SK-N-SH (cell line): ENCODE data around the gene CCT4. TPM values are rescaled to one million over a fixed set of nuclear protein-coding genes. Genes with fewer than 3 reads are reported as not detected.

ENCODE experiments used
- CTCF ChIA-PET: fragments of 300-600, 350-600 bp; formaldehyde crosslinking; extraction: SDS; loops from one replicate; lab custom pipeline; 2021; lab: Yijun Ruan, JAX
- POLR2A ChIA-PET: fragments of 350-600 bp; sonication (Branson Sonifier 250); formaldehyde crosslinking; extraction: SDS; loops from one replicate; lab custom pipeline; 2020; ENCODE audit warnings: antibody characterized with exemption, inconsistent platforms; lab: Yijun Ruan, JAX
- DNase-seq: peaks from one replicate; pipeline ENCODE4 v3.0.0; 2012
- H2AFZ ChIP-seq: fragments of 200-600 bp; sonication (generic); 2 replicates; pipeline ENCODE4 v1.8.1; 2016; ENCODE audit warnings: antibody characterized with exemption, mild to moderate bottlenecking, low read depth
- H3F3A ChIP-seq: fragments of 200-600 bp; sonication (generic); replicated peaks from 2 replicates; pipeline ENCODE3; 2016; ENCODE audit warnings: antibody characterized with exemption, mild to moderate bottlenecking; ENCODE audit not compliant: insufficient read depth
- H3K27ac ChIP-seq, 2 experiments: fragments of 200-500 bp in 1 of 2; fragments of 200-600 bp in 1 of 2; sonication (Bioruptor generic) in 1 of 2; sonication (generic), shearing (Covaris generic) in 1 of 2; 2 replicates each; pipeline versions ENCODE4 v1.5.1 to v1.6.1; 2014 to 2016; ENCODE audit warnings: low read depth in 2 of 2, inconsistent platforms in 1 of 2, low read length in 1 of 2, mild to moderate bottlenecking in 1 of 2, mixed read lengths in 1 of 2
- H3K27me3 ChIP-seq: fragments of 200-600 bp; sonication (generic), shearing (Covaris generic); 2 replicates; pipeline ENCODE4 v1.6.1; 2016; ENCODE audit warnings: mixed run types; ENCODE audit not compliant: insufficient read depth
- H3K36me3 ChIP-seq, 2 experiments: fragments of 200-500 bp in 1 of 2; fragments of 200-600 bp in 1 of 2; sonication (Bioruptor generic) in 1 of 2; sonication (generic) in 1 of 2; replicated peaks in 1 of 2; 2 replicates each; pipeline versions ENCODE3 to v1.5.1; 2014 to 2016; ENCODE audit warnings: low read length in 1 of 2, mild to moderate bottlenecking in 1 of 2; ENCODE audit not compliant: insufficient read depth in 2 of 2, control insufficient read depth in 1 of 2
- H3K4me1 ChIP-seq, 2 experiments: fragments of 200-500 bp in 1 of 2; fragments of 200-600 bp in 1 of 2; sonication (Bioruptor generic) in 1 of 2; sonication (generic), shearing (Covaris generic) in 1 of 2; 2 replicates each; pipeline versions ENCODE4 v1.5.1 to v1.6.1; 2014 to 2016; ENCODE audit warnings: low read depth in 1 of 2, low read length in 1 of 2, mixed run types in 1 of 2; ENCODE audit not compliant: insufficient read depth in 2 of 2, control insufficient read depth in 1 of 2
- H3K4me2 ChIP-seq: fragments of 200-600 bp; sonication (generic), shearing (Covaris generic); 2 replicates; pipeline ENCODE4 v1.6.1; 2017; ENCODE audit warnings: mixed run types
- H3K4me3 ChIP-seq, 2 experiments: fragments of 200-500 bp in 1 of 2; fragments of 200-600 bp in 1 of 2; sonication (Bioruptor generic) in 1 of 2; sonication (generic), shearing (Covaris generic) in 1 of 2; 2 replicates each; pipeline versions ENCODE4 v1.5.1 to v1.8.1; 2014 to 2016; ENCODE audit warnings: low read depth in 2 of 2, inconsistent platforms in 1 of 2, low read length in 1 of 2, mild to moderate bottlenecking in 1 of 2, mixed read lengths in 1 of 2, moderate library complexity in 1 of 2
- H3K79me2 ChIP-seq: fragments of 200-600 bp; sonication (generic); 2 replicates; pipeline ENCODE4 v1.8.1; 2017; ENCODE audit warnings: mild to moderate bottlenecking; ENCODE audit not compliant: insufficient read depth
- H3K9ac ChIP-seq: fragments of 200-600 bp; sonication (generic); 2 replicates; pipeline ENCODE4 v1.6.1; 2017; ENCODE audit warnings: mixed run types
- H3K9me2 ChIP-seq: fragments of 200-600 bp; sonication (generic); 2 replicates; pipeline ENCODE4 v1.6.1; 2017; ENCODE audit warnings: mixed run types
- H3K9me3 ChIP-seq: fragments of 200-600 bp; sonication (generic); 2 replicates; pipeline ENCODE4 v1.6.1; 2017; ENCODE audit warnings: mixed run types, mild to moderate bottlenecking, moderate library complexity
- H4K20me1 ChIP-seq: fragments of 200-600 bp; sonication (generic); 2 replicates; pipeline ENCODE4 v1.6.1; 2017; ENCODE audit warnings: mild to moderate bottlenecking, mixed run types; ENCODE audit not compliant: insufficient read depth
- CHD2 ChIP-seq: fragments of 150-350 bp; IDR thresholded peaks from 2 replicates; pipeline ENCODE4 v1.6.1; 2018; ENCODE audit warnings: low read length; ENCODE audit not compliant: partially characterized antibody
- CTCF ChIP-seq: fragments of 200-600 bp; sonication (generic); IDR thresholded peaks from 2 replicates; pipeline ENCODE4 v1.6.1; 2017; ENCODE audit warnings: antibody characterized with exemption, mild to moderate bottlenecking, moderate library complexity
- EP300 ChIP-seq, 2 experiments: IDR thresholded peaks; 2 replicates each; pipeline versions ENCODE4 v1.4.0 to v1.6.1; 2012; ENCODE audit warnings: borderline replicate concordance in 1 of 2, low read depth in 1 of 2, low read length in 1 of 2
- EZH2phosphoT487 ChIP-seq: fragments of 200-600 bp; sonication (generic); IDR thresholded peaks from 2 replicates; pipeline ENCODE4 v1.6.1; 2017; ENCODE audit warnings: low read depth, mixed run types, mild to moderate bottlenecking, antibody characterized with exemption, moderate library complexity, borderline replicate concordance
- FOSL2 ChIP-seq: IDR thresholded peaks from 2 replicates; pipeline ENCODE4 v1.4.0; 2012; ENCODE audit warnings: low read depth, mild to moderate bottlenecking, moderate library complexity, borderline replicate concordance
- FOXM1 ChIP-seq: IDR thresholded peaks from 2 replicates; pipeline ENCODE4 v1.4.0; 2012; ENCODE audit warnings: low read depth, mild to moderate bottlenecking
- GABPA ChIP-seq: IDR thresholded peaks from 2 replicates; pipeline ENCODE4 v1.4.0; 2012; ENCODE audit warnings: low read depth, mild to moderate bottlenecking
- IRF3 ChIP-seq: fragments of 150-350 bp; IDR thresholded peaks from 2 replicates; pipeline ENCODE4 v1.6.1; 2016; ENCODE audit warnings: mild to moderate bottlenecking, low read depth, low read length
- JUND ChIP-seq: IDR thresholded peaks from 2 replicates; pipeline ENCODE4 v1.4.0; 2012
- MXI1 ChIP-seq: IDR thresholded peaks from 2 replicates; pipeline ENCODE4 v1.6.1; 2012; ENCODE audit warnings: mild to moderate bottlenecking, low read depth, low read length, improper control_type of control experiment
- NFIC ChIP-seq: IDR thresholded peaks from 2 replicates; pipeline ENCODE4 v1.4.0; 2012; ENCODE audit warnings: borderline replicate concordance
- PBX3 ChIP-seq: IDR thresholded peaks from 2 replicates; pipeline ENCODE4; 2012
- RAD21 ChIP-seq: IDR thresholded peaks from 2 replicates; pipeline ENCODE4 v1.6.1; 2012; ENCODE audit warnings: mild to moderate bottlenecking, low read length
- RCOR1 ChIP-seq: fragments of 150-350 bp; IDR thresholded peaks from 2 replicates; pipeline ENCODE4 v1.6.1; 2017; ENCODE audit warnings: antibody characterized with exemption, low read length
- RFX5 ChIP-seq: IDR thresholded peaks from 2 replicates; pipeline ENCODE4 v1.6.1; 2012; ENCODE audit warnings: mild to moderate bottlenecking, improper control_type of control experiment, low read length
- SIN3A ChIP-seq: IDR thresholded peaks from 2 replicates; pipeline ENCODE4 v1.6.1; 2012; ENCODE audit warnings: low read depth, mild to moderate bottlenecking, low read length, moderate library complexity, borderline replicate concordance
- TEAD4 ChIP-seq: IDR thresholded peaks from 2 replicates; pipeline ENCODE4 v1.4.0; 2012; ENCODE audit warnings: mild to moderate bottlenecking, borderline replicate concordance; ENCODE audit not compliant: insufficient read depth
- USF1 ChIP-seq: IDR thresholded peaks from 2 replicates; pipeline ENCODE4 v1.4.0; 2012; ENCODE audit warnings: low read depth, borderline replicate concordance
- USF2 ChIP-seq: fragments of 150-350 bp; IDR thresholded peaks from 2 replicates; pipeline ENCODE4 v1.6.1; 2017; ENCODE audit warnings: antibody characterized with exemption, low read length, low read depth, borderline replicate concordance
- YY1 ChIP-seq: IDR thresholded peaks from 2 replicates; pipeline ENCODE4 v1.4.0; 2012; ENCODE audit warnings: low read depth, mild to moderate bottlenecking
- WGBS: methylation state at CpG from one replicate; pipeline ENCODE4 v1.1.6; 2017; ENCODE audit warnings: low lambda C conversion rate; 5-methylcytosine and 5-hydroxymethylcytosine counted together
- polyA plus RNA-seq, 3 experiments: library from polyadenylated mRNA; depleted of rRNA; stranded (reverse); fragments of >200 nt; gene quantifications; 2 replicates each; pipeline ENCODE4 v1.2.3, GENCODE V29; 2012

Gene CCT4
- polyA plus RNA-seq, 1 of the 3 experiments (the other 2 are of a cell fraction) = 75.0 TPM

- H3K79me2 ChIP-seq = no peaks in the 10 kb centered on the region
- H3K9me3 ChIP-seq = no peaks in the 10 kb centered on the region
- H3K27me3 ChIP-seq = no peaks in the 10 kb centered on the region
- H3K4me1 ChIP-seq = no peaks in the 10 kb centered on the region
- no peaks in the 10 kb centered on the region for H3K9me2 ChIP-seq
- WGBS = 78% methylated on average over 1 of the region's 1 CpG
- H4K20me1 ChIP-seq = no peaks in the 10 kb centered on the region
- DNase-seq = no peak
- no peak overlapping the region for H3K27ac ChIP-seq
- H3K4me2 ChIP-seq = no peak overlapping the region
- H3K4me3 ChIP-seq = no peak overlapping the region
- no peak overlapping the region for H2AFZ ChIP-seq
- TF ChIP-seq CHD2 = no peak
- no peak for TF ChIP-seq FOSL2
- TF ChIP-seq YY1 = no peak
- no peak for TF ChIP-seq RAD21
- TF ChIP-seq GABPA = no peak
- no peak for TF ChIP-seq PBX3
- TF ChIP-seq IRF3 = no peak
- no peak for TF ChIP-seq EP300 (IDR thresholded peaks at IDR 0.05; ENCODE audit: borderline replicate concordance in 1 of 2, low read depth in 1 of 2, low read length in 1 of 2)
- no peak for TF ChIP-seq NFIC
- TF ChIP-seq RFX5 = no peak
- no peak for TF ChIP-seq JUND
- TF ChIP-seq RCOR1 = no peak
- TF ChIP-seq USF2 = no peak
- TF ChIP-seq FOXM1 = no peak
- no peak for TF ChIP-seq MXI1
- ChIA-PET POLR2A (no interaction called here), CTCF (interaction anchor here (1.3 kb wide), 1 partner anchor 12 kb away, joined by 3 read pairs; no protein-coding TSS in a partner anchor)
- H3K9ac ChIP-seq = no peak overlapping the region
- H3F3A ChIP-seq = no peaks in the 10 kb centered on the region
- no peaks in the 10 kb centered on the region for H3K36me3 ChIP-seq
Measured at GRCh38 chr2:61833971-61834370, 54.5 kb downstream of the CCT4 start.

GRCh38 chr2:61832183-61832841 is 56.1 kb downstream of the CCT4 start:
- TF ChIP-seq YY1 = no peak
- no peak for TF ChIP-seq EZH2phosphoT487
- TF ChIP-seq RAD21 = no peak
- no peak for TF ChIP-seq JUND
- no peak for TF ChIP-seq TEAD4
- TF ChIP-seq NFIC = no peak
- no peak for TF ChIP-seq USF1
- TF ChIP-seq CTCF = no peak
- no peak for TF ChIP-seq FOSL2
- TF ChIP-seq MXI1 = no peak
- TF ChIP-seq SIN3A = no peak

More at GRCh38 chr2:61832183-61832841, 56.1 kb downstream of the CCT4 start:
- Histone ChIP-seq H3K9me3 (no peaks in the 10 kb centered on the region), H2AFZ (no peak overlapping the region), H3K9ac (no peak overlapping the region), H4K20me1 (no peaks in the 10 kb centered on the region), H3F3A (no peaks in the 10 kb centered on the region), H3K79me2 (no peaks in the 10 kb centered on the region), H3K9me2 (no peaks in the 10 kb centered on the region), H3K4me2 (no peak overlapping the region), H3K4me3 (no peak overlapping the region), H3K27ac (no peak overlapping the region), H3K36me3 (no peaks in the 10 kb centered on the region), H3K27me3 (no peaks in the 10 kb centered on the region), H3K4me1 (no peaks in the 10 kb centered on the region)
- WGBS = 90% methylated on average over 11 of the region's 11 CpGs
- POLR2A ChIA-PET = no interaction called here
- CTCF ChIA-PET = no interaction called here
- DNase-seq = no peak
